Astrocyte (in vitro differentiated cells and primary cell): ENCODE data around the gene MFGE8. TPM values are rescaled to one million over a fixed set of nuclear protein-coding genes. Genes with fewer than 3 reads are reported as not detected.

Experiments
- DNase-seq: peaks from one replicate; pipeline ENCODE4 v3.0.0-alpha.2; 2010; ENCODE audit warnings: low read depth
- FAIRE-seq: peaks from 2 replicates; lab custom pipeline; 2011; peaks lifted over from hg19 to GRCh38; lab: Jason Lieb, UNC
- H2AFZ ChIP-seq: 2 replicates; pipeline ENCODE4 v1.6.0; 2012; ENCODE audit warnings: low read depth, low read length, inconsistent platforms
- H3K27ac ChIP-seq: 2 replicates; pipeline ENCODE4 v1.5.1; 2011; ENCODE audit warnings: low read depth, low read length, inconsistent platforms
- H3K27me3 ChIP-seq: 2 replicates; pipeline ENCODE4 v1.6.0; 2011; ENCODE audit warnings: low read length, inconsistent platforms; ENCODE audit not compliant: insufficient read depth
- H3K36me3 ChIP-seq: 2 replicates; pipeline ENCODE4 v1.5.1; 2011; ENCODE audit warnings: low read length, inconsistent platforms; ENCODE audit not compliant: insufficient read depth
- H3K4me1 ChIP-seq: 2 replicates; pipeline ENCODE4 v1.5.1; 2011; ENCODE audit warnings: low read length, inconsistent platforms; ENCODE audit not compliant: insufficient read depth
- H3K4me2 ChIP-seq: 2 replicates; pipeline ENCODE4 v1.6.0; 2012; ENCODE audit warnings: low read length, inconsistent platforms
- H3K4me3 ChIP-seq: 2 replicates; pipeline ENCODE4 v1.5.1; 2011; ENCODE audit warnings: low read depth, mild to moderate bottlenecking, low read length, inconsistent platforms; ENCODE audit not compliant: insufficient read depth
- H3K79me2 ChIP-seq: 2 replicates; pipeline ENCODE4 v1.6.0; 2012; ENCODE audit warnings: mild to moderate bottlenecking, low read length, inconsistent platforms; ENCODE audit not compliant: insufficient read depth
- H3K9ac ChIP-seq: 2 replicates; pipeline ENCODE4 v1.6.0; 2012; ENCODE audit warnings: mild to moderate bottlenecking, low read length, inconsistent platforms
- H3K9me3 ChIP-seq: 2 replicates; pipeline ENCODE4 v1.5.1; 2012; ENCODE audit warnings: low read depth, mild to moderate bottlenecking, low read length, inconsistent platforms; ENCODE audit not compliant: insufficient read depth
- H4K20me1 ChIP-seq: 2 replicates; pipeline ENCODE4 v1.6.0; 2012; ENCODE audit warnings: low read length, inconsistent platforms; ENCODE audit not compliant: insufficient read depth
- H3K27ac Mint-ChIP-seq: one replicate; pipeline ENCODE4 v1.8.0; 2021; ENCODE audit warnings: mild to moderate bottlenecking, mixed read lengths; ENCODE audit not compliant: unreplicated experiment
- H3K27me3 Mint-ChIP-seq: one replicate; pipeline ENCODE4 v1.8.0; 2021; ENCODE audit warnings: low read depth, mixed read lengths; ENCODE audit not compliant: unreplicated experiment
- H3K36me3 Mint-ChIP-seq: one replicate; pipeline ENCODE4 v1.8.0; 2021; ENCODE audit warnings: low read depth, mixed read lengths; ENCODE audit not compliant: unreplicated experiment
- H3K4me1 Mint-ChIP-seq: one replicate; pipeline ENCODE4 v1.8.0; 2021; ENCODE audit warnings: low read depth, mixed read lengths; ENCODE audit not compliant: unreplicated experiment
- H3K4me3 Mint-ChIP-seq: one replicate; pipeline ENCODE4 v1.8.0; 2021; ENCODE audit warnings: mild to moderate bottlenecking, moderate library complexity, mixed read lengths; ENCODE audit not compliant: unreplicated experiment
- H3K9me3 Mint-ChIP-seq: one replicate; pipeline ENCODE4 v1.8.0; 2021; ENCODE audit warnings: mild to moderate bottlenecking, mixed read lengths; ENCODE audit not compliant: unreplicated experiment
- EZH2 ChIP-seq: IDR thresholded peaks from 2 replicates; pipeline ENCODE4 v1.6.1; 2012; ENCODE audit warnings: mild to moderate bottlenecking, low read length, inconsistent platforms; ENCODE audit not compliant: insufficient read depth
- total RNA-seq: library from RNA; stranded (reverse); gene quantifications from 2 replicates; pipeline ENCODE4 v1.2.1, GENCODE V29; 2021
- TF ChIP-seq, protein P1 (sequence below): IDR thresholded peaks from 2 replicates; pipeline ENCODE4 v1.5.1; 2011; ENCODE audit warnings: low read depth, mild to moderate bottlenecking, inconsistent platforms, low read length, moderate library complexity; ENCODE audit not compliant: insufficient read depth

Gene MFGE8
- total RNA-seq, 1 donor from 2014 or later = 276 TPM

DNA sequence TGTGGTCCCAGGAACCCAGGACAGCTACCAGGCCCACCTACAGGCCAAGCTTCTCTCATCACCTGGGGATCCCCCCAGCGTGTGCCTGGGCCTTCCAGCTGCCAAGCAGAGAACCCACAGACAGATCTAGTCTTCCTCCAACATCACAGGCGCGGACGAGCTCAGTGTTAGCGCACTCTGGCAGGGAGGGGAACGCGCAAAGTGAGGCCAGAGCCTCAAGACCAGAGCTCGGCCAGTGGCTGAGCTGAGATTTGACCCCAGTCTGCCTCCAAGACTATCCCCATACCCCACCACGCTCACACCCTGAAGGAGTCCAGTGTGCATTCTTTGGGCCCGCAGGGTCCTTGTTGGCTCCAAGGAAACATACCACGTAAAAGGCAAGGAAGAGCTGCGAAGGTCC is 5.1 kb downstream of the MFGE8 start:
- Mint-ChIP-seq H3K4me1 (peaks cover 42% of the 10 kb centered on the region), H3K4me3 (no peak overlapping the region), H3K36me3 (peaks cover 21% of the 10 kb centered on the region), H3K27me3 (no peaks in the 10 kb centered on the region), H3K9me3 (peaks cover 2% of the 10 kb centered on the region), H3K27ac (no peak overlapping the region)
- Histone ChIP-seq H3K9ac (no peak overlapping the region), H4K20me1 (peaks cover 84% of the 10 kb centered on the region), H3K36me3 (peaks cover 33% of the 10 kb centered on the region), H2AFZ (no peak overlapping the region), H3K27ac (no peak overlapping the region), H3K9me3 (no peaks in the 10 kb centered on the region), H3K4me1 (peaks cover 42% of the 10 kb centered on the region), H3K4me2 (no peak overlapping the region), H3K79me2 (peaks cover 69% of the 10 kb centered on the region), H3K4me3 (no peak overlapping the region), H3K27me3 (no peaks in the 10 kb centered on the region)
- DNase-seq (no peak), FAIRE-seq (no peak)
- TF ChIP-seq EZH2 = no peak
- TF ChIP-seq, protein P1, sequence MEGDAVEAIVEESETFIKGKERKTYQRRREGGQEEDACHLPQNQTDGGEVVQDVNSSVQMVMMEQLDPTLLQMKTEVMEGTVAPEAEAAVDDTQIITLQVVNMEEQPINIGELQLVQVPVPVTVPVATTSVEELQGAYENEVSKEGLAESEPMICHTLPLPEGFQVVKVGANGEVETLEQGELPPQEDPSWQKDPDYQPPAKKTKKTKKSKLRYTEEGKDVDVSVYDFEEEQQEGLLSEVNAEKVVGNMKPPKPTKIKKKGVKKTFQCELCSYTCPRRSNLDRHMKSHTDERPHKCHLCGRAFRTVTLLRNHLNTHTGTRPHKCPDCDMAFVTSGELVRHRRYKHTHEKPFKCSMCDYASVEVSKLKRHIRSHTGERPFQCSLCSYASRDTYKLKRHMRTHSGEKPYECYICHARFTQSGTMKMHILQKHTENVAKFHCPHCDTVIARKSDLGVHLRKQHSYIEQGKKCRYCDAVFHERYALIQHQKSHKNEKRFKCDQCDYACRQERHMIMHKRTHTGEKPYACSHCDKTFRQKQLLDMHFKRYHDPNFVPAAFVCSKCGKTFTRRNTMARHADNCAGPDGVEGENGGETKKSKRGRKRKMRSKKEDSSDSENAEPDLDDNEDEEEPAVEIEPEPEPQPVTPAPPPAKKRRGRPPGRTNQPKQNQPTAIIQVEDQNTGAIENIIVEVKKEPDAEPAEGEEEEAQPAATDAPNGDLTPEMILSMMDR = no peak

DNA sequence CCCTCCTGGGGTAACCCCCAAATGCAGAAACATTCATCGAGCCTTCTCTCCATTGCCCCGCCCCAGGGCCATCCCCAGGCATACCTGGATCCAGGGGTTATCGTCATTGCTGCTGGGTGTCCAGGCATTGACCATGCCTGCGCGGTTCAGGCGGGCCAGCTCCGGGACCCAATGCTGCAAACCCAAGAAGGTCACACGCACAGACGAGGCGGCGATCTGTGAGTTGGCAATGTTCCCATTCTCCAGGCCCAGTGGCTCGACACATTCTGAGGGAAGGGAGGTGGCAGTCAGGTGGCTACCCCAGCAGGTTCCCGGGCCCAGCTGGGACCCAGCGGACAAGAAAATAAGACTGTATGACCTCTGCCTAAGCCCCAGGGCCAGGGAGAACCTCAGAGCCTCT is 6.1 kb downstream of the MFGE8 start:
- Mint-ChIP-seq H3K4me3 (no peak overlapping the region), H3K27me3 (no peaks in the 10 kb centered on the region), H3K27ac (no peak overlapping the region), H3K36me3 (peaks cover 22% of the 10 kb centered on the region), H3K9me3 (peaks cover 2% of the 10 kb centered on the region), H3K4me1 (peaks cover 42% of the 10 kb centered on the region)
- Histone ChIP-seq H3K36me3 (peaks cover 41% of the 10 kb centered on the region), H3K9ac (no peak overlapping the region), H3K27ac (no peak overlapping the region), H3K79me2 (peaks cover 61% of the 10 kb centered on the region), H3K27me3 (no peaks in the 10 kb centered on the region), H4K20me1 (peaks cover 83% of the 10 kb centered on the region), H3K4me2 (no peak overlapping the region), H3K9me3 (no peaks in the 10 kb centered on the region), H2AFZ (no peak overlapping the region), H3K4me3 (no peak overlapping the region), H3K4me1 (peaks cover 39% of the 10 kb centered on the region)
- DNase-seq (no peak), FAIRE-seq (no peak)
- TF ChIP-seq EZH2 = no peak
- TF ChIP-seq, protein P1 = no peak

DNA sequence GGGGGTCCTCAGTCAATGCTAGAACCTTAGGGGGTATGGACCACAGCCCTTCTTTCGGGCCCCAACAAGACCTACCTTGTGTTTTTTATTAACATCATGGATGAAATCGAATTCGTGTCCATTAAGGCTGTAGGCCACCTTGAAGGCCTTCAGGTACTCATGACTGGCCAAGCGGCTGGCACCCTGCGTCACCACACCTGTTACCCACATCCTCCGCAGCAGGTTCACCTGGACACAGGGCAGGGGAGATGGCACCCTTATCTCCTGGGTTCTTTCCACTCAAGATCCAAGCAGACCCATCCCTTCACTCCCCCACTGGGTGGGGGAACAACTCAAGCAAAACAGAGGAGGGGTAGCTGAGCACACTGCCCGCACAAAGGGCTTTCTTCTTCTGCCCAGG is 6.6 kb downstream of the MFGE8 start:
- Histone ChIP-seq H3K27me3 (no peaks in the 10 kb centered on the region), H3K4me3 (no peak overlapping the region), H3K79me2 (peaks cover 59% of the 10 kb centered on the region), H2AFZ (no peak overlapping the region), H4K20me1 (peaks cover 78% of the 10 kb centered on the region), H3K36me3 (peaks cover 44% of the 10 kb centered on the region), H3K27ac (no peak overlapping the region), H3K9me3 (no peaks in the 10 kb centered on the region), H3K4me1 (peaks cover 34% of the 10 kb centered on the region), H3K9ac (no peak overlapping the region), H3K4me2 (no peak overlapping the region)
- Mint-ChIP-seq H3K27me3 (no peaks in the 10 kb centered on the region), H3K27ac (no peak overlapping the region), H3K4me3 (no peak overlapping the region), H3K9me3 (peaks cover 2% of the 10 kb centered on the region), H3K4me1 (peaks cover 41% of the 10 kb centered on the region), H3K36me3 (peaks cover 25% of the 10 kb centered on the region)
- FAIRE-seq = no peak
- DNase-seq = no peak
- TF ChIP-seq EZH2 = no peak
- TF ChIP-seq, protein P1 = no peak
